Panc1 (cell line): Measurements from ENCODE around the gene CORO2B.

Experiments used
- POLR2AphosphoS5 ChIP-seq: IDR thresholded peaks from 2 replicates; pipeline ENCODE4 v1.6.1; 2012; ENCODE audit warnings: mild to moderate bottlenecking, low read depth, low read length, moderate library complexity
- TCF7L2 ChIP-seq: IDR thresholded peaks from 2 replicates; pipeline ENCODE4 v1.6.1; 2011; ENCODE audit warnings: mild to moderate bottlenecking, low read depth, low read length, inconsistent platforms
- TF ChIP-seq, protein P1 (sequence below): fragments of 450-650 bp; IDR thresholded peaks from 2 replicates; pipeline ENCODE4 v1.5.1; 2017; ENCODE audit warnings: mild to moderate bottlenecking

DNA sequence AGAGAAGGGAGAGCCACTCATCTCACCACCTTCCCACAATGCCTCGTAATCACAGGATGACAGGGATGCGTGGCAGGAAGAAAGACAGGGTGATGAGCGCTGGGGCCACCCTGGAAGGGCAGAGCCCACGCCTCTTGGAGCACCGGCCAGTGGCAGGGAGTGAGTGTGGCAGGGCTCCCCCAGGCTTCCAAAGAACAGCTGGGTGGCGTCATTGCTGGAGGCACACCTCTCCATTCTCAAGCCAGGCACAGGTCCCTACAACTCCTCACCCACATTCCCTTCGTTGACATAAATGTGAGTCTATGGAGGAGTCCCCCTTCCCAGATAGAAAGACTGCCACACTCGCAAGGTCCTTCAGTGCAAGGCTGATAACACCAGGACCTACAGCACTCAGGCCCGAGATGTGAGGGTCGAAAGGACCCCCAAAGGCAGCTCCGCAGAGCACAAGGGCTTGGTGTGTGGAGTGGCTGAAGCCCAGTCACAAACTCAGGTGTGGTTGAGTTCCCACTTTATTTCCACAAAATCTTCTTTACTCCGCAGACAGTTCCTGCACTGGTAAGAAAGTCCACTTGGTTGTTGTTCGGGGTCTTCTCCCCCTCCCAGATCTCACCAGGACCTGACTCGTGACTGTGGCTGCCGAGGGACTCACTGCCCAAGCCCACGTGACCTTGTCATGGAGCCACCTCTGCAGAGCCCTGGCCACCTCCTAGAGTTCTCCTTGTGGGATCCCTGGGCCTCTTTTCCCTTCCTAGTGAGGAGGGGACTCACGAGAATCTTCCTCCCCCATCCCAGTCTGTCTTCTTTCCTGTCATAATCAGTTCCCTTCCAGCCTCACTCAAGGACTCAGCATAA lies 22.4 kb upstream of the CORO2B start:
- TF ChIP-seq, protein P1, sequence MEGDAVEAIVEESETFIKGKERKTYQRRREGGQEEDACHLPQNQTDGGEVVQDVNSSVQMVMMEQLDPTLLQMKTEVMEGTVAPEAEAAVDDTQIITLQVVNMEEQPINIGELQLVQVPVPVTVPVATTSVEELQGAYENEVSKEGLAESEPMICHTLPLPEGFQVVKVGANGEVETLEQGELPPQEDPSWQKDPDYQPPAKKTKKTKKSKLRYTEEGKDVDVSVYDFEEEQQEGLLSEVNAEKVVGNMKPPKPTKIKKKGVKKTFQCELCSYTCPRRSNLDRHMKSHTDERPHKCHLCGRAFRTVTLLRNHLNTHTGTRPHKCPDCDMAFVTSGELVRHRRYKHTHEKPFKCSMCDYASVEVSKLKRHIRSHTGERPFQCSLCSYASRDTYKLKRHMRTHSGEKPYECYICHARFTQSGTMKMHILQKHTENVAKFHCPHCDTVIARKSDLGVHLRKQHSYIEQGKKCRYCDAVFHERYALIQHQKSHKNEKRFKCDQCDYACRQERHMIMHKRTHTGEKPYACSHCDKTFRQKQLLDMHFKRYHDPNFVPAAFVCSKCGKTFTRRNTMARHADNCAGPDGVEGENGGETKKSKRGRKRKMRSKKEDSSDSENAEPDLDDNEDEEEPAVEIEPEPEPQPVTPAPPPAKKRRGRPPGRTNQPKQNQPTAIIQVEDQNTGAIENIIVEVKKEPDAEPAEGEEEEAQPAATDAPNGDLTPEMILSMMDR, result no peak
- no peak for TF ChIP-seq TCF7L2
- no peak for TF ChIP-seq POLR2AphosphoS5
